Sigmoid colon (tissue), 7 donors: ENCODE results near the gene SDCCAG8. TPM values are rescaled to one million over a fixed set of nuclear protein-coding genes. Genes with fewer than 3 reads are reported as not detected.

Source experiments
- DNase-seq: peaks from one replicate; pipeline ENCODE4 v3.0.0-alpha.2; 2019
- H3K27ac ChIP-seq, 4 donors: fragments of 200-600 bp; sonication (generic); one replicate each; pipeline ENCODE4 v1.5.1; 2016 to 2019; ENCODE audit warnings: mild to moderate bottlenecking in 1 of 4
- H3K27me3 ChIP-seq, 3 donors: fragments of 200-600 bp; sonication (generic); one replicate each; pipeline ENCODE4 v1.5.1; 2019; ENCODE audit warnings: mild to moderate bottlenecking in 1 of 3
- H3K36me3 ChIP-seq, 4 donors: fragments of 200-600 bp; sonication (generic); one replicate each; pipeline ENCODE4 v1.5.1; 2016 to 2019
- H3K4me1 ChIP-seq, 4 donors: fragments of 200-600 bp; sonication (generic); one replicate each; pipeline ENCODE4 v1.5.1; 2017 to 2019
- H3K4me3 ChIP-seq, 4 donors: fragments of 200-600 bp; sonication (generic); one replicate each; pipeline ENCODE4 v1.5.1; 2017 to 2019; ENCODE audit warnings: mild to moderate bottlenecking in 2 of 4, moderate library complexity in 1 of 4
- H3K9me3 ChIP-seq, 4 donors: fragments of 200-600 bp in 3 of 4; sonication (generic) in 3 of 4; one replicate each; pipeline versions ENCODE4 v1.5.1 to v1.6.1; 2013 to 2019
- CTCF ChIP-seq, 4 experiments: fragments of 450-650 bp in 3 of 4; fragments of 200-600 bp in 1 of 4; IDR thresholded peaks; one replicate each; pipeline ENCODE4 v1.5.1; 2016 to 2019; ENCODE audit warnings: antibody characterized with exemption in 4 of 4, mild to moderate bottlenecking in 3 of 4, moderate library complexity in 2 of 4
- EP300 ChIP-seq, 4 donors: sonication (generic); formaldehyde crosslinking; IDR thresholded peaks; one replicate each; pipeline ENCODE4 v1.6.1; 2017; ENCODE audit warnings: antibody characterized with exemption in 4 of 4
- POLR2A ChIP-seq, 2 donors: fragments of 450-650 bp; IDR thresholded peaks; one replicate each; pipeline ENCODE4 v1.6.1; 2016; ENCODE audit warnings: antibody characterized with exemption in 2 of 2, mild to moderate bottlenecking in 2 of 2, moderate library complexity in 2 of 2
- POLR2AphosphoS5 ChIP-seq, 4 donors: sonication (generic); formaldehyde crosslinking; IDR thresholded peaks; one replicate each; pipeline ENCODE4 v1.6.1; 2017; ENCODE audit warnings: antibody characterized with exemption in 4 of 4
- WGBS, 2 donors: extraction: QIAGEN DNeasy Blood & Tissue Kit; methylation state at CpG; one replicate each; pipeline ENCODE4 v1.1.7; 2013; 5-methylcytosine and 5-hydroxymethylcytosine counted together
- intact Hi-C: fragments of 100-400 bp; cut with DNase I; formaldehyde crosslinking; loops from one replicate; pipeline ENCODE4 v1.15.1; 2023
- polyA plus RNA-seq, 3 donors: library from polyadenylated mRNA; stranded (reverse); fragments of 200-250 nt; gene quantifications; one replicate each; pipeline ENCODE4 v1.2.3, GENCODE V29; 2013
- total RNA-seq, 4 donors: library from RNA; depleted of rRNA; stranded (reverse); fragments of >200 nt; gene quantifications; one replicate each; pipeline ENCODE4 v1.1.0, GENCODE V29; 2016
- donor health status: healthy with polysubstance abuse.
- donor health status: Bipolar disorder and iron deficiency.
- donor health status: healthy.

SDCCAG8 gene
- total and polyA plus RNA-seq, 7 donors = 15.6 to 49.7 (median 30.3) TPM

- H3K9me3 ChIP-seq = no peaks in the 10 kb centered on the region
- H3K27me3 ChIP-seq = no peaks in the 10 kb centered on the region
- DNase-seq = no peak
- peaks cover 0 to 23% (median 7%) of the 10 kb centered on the region in 4 donors for H3K4me1 ChIP-seq
- H3K4me3 ChIP-seq = no peak overlapping the region
- peaks cover 0 to 11% (median 2%) of the 10 kb centered on the region in 4 donors for H3K36me3 ChIP-seq
- WGBS, 2 donors = 15 to 55% methylated on average over 2 of the region's 2 CpGs
- intact Hi-C loops = no loop called here
- H3K27ac ChIP-seq = no peak overlapping the region
- TF ChIP-seq POLR2AphosphoS5 (IDR thresholded peaks at IDR 0.05) = no peak
These were observed 166.5 kb downstream of the SDCCAG8 start for GRCh38 chr1:243422362-243422761.

- intact Hi-C loops = no loop called here
- Histone ChIP-seq H3K27me3 (no peaks in the 10 kb centered on the region), H3K4me1 (no peaks in the 10 kb centered on the region), H3K4me3 (no peak overlapping the region), H3K27ac (no peak overlapping the region), H3K9me3 (no peaks in the 10 kb centered on the region), H3K36me3 (peaks cover 0 to 23% (median 2%) of the 10 kb centered on the region in 4 donors)
- no peak for DNase-seq
- TF ChIP-seq CTCF (IDR thresholded peaks at IDR 0.05) = no peak
- no peak for TF ChIP-seq POLR2A (IDR thresholded peaks at IDR 0.05)
- no peak for TF ChIP-seq POLR2AphosphoS5 (IDR thresholded peaks at IDR 0.05)
- TF ChIP-seq EP300 (IDR thresholded peaks at IDR 0.05) = no peak
- WGBS, 2 donors = 96 to 97% methylated on average over 3 of the region's 3 CpGs
These were observed 172.2 kb downstream of the SDCCAG8 start for GRCh38 chr1:243428084-243428483.

- no peaks in the 10 kb centered on the region for H3K27me3 ChIP-seq
- intact Hi-C loops = no loop called here
- TF ChIP-seq POLR2A (IDR thresholded peaks at IDR 0.05) = no peak
- no peak for TF ChIP-seq POLR2AphosphoS5 (IDR thresholded peaks at IDR 0.05)
- TF ChIP-seq EP300 (IDR thresholded peaks at IDR 0.05) = no peak
- no peak for TF ChIP-seq CTCF (IDR thresholded peaks at IDR 0.05)
- no peaks in the 10 kb centered on the region for H3K4me1 ChIP-seq
- WGBS, 2 donors = 87 to 91% methylated on average over 9 of the region's 9 CpGs
- H3K36me3 ChIP-seq = peaks cover 0 to 23% (median 2%) of the 10 kb centered on the region in 4 donors
- DNase-seq = no peak
- no peak overlapping the region for H3K4me3 ChIP-seq
- no peak overlapping the region for H3K27ac ChIP-seq
- no peaks in the 10 kb centered on the region for H3K9me3 ChIP-seq
These were observed 172.9 kb downstream of the SDCCAG8 start for GRCh38 chr1:243428617-243429342.

- DNase-seq = no peak
- WGBS, 2 donors = 95 to 96% methylated on average over 5 of the region's 5 CpGs
- H3K9me3 ChIP-seq = no peaks in the 10 kb centered on the region
- no peak overlapping the region for H3K4me3 ChIP-seq
- no peaks in the 10 kb centered on the region for H3K27me3 ChIP-seq
- no peak overlapping the region for H3K27ac ChIP-seq
- TF ChIP-seq CTCF (IDR thresholded peaks at IDR 0.05) = no peak
- no peak for TF ChIP-seq POLR2A (IDR thresholded peaks at IDR 0.05)
- TF ChIP-seq EP300 (IDR thresholded peaks at IDR 0.05) = no peak
- no peak for TF ChIP-seq POLR2AphosphoS5 (IDR thresholded peaks at IDR 0.05)
- H3K4me1 ChIP-seq = no peaks in the 10 kb centered on the region
- peaks cover 0 to 20% (median 2%) of the 10 kb centered on the region in 4 donors for H3K36me3 ChIP-seq
- intact Hi-C loops = no loop called here
These were observed 175.8 kb downstream of the SDCCAG8 start for GRCh38 chr1:243431591-243431990.

- Histone ChIP-seq H3K9me3 (no peaks in the 10 kb centered on the region), H3K27ac (no peak overlapping the region), H3K4me1 (no peaks in the 10 kb centered on the region), H3K4me3 (no peak overlapping the region), H3K27me3 (no peaks in the 10 kb centered on the region), H3K36me3 (peaks cover 0 to 15% (median 1%) of the 10 kb centered on the region in 4 donors)
- 95 to 96% methylated on average over 3 of the region's 3 CpGs for WGBS, 2 donors
- TF ChIP-seq POLR2AphosphoS5 (IDR thresholded peaks at IDR 0.05) (no peak), POLR2A (IDR thresholded peaks at IDR 0.05) (no peak), EP300 (IDR thresholded peaks at IDR 0.05) (no peak)
- no peak for DNase-seq
- intact Hi-C loops = no loop called here
These were observed 176.3 kb downstream of the SDCCAG8 start for GRCh38 chr1:243432136-243432535.
